ENCODE measurements around the gene SPAAR.

Gene SPAAR

DNA sequence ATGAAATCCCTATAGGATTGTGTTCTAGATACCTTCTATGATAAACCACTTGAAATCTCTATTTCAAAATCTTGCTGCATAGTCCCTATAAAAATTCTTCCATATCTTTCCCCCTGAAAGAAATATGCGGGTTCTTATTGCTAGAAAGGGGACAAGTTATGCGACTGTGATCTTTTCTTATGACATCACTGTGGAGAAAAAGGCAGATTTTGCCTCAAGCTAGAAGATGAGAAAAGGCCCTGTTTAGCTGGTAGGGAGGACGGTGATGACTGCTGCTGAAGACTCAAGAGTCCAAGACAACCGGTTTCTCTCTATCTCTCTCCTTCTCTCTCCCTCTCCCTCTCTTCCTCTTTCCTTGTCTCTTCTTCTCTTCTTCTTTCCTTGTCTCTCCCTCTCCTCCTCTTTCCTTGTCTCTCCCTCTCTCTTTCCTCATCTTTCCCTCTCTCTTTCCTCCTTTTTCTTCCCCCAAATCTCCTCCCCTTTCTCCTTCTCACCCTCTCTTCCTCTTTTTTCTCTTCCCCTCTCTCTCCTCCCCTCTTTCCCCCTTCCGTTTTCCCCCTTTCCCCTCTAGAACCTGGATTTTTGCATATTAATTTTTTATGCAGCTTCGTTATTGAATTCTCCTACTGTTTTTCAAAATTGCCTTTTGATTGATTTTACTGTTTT is 43.4 kb downstream of the SPAAR start:
- Histone ChIP-seq H3K9me2 (replicated peaks; ENCODE audit: low read depth, low read length) (no peaks in the 10 kb centered on the region), H3K4me3 (ENCODE audit: low read length, poor library complexity, severe bottlenecking) (no peak overlapping the region), H3K4me2 (ENCODE audit: low read depth, low read length, poor library complexity, severe bottlenecking) (no peak overlapping the region), H3K36me3 (ENCODE audit: insufficient read depth, low read length) (no peaks in the 10 kb centered on the region), H3K9me3 (ENCODE audit: insufficient read depth, low read depth, low read length) (no peaks in the 10 kb centered on the region), H4K20me1 (ENCODE audit: insufficient read depth, low read length, poor library complexity, severe bottlenecking) (no peaks in the 10 kb centered on the region), H3K27me3 (ENCODE audit: insufficient read depth, low read length, poor library complexity, severe bottlenecking) (no peaks in the 10 kb centered on the region), H3K79me2 (ENCODE audit: insufficient read depth, low read length) (no peaks in the 10 kb centered on the region), H3F3A (ENCODE audit: low read depth) (no peaks in the 10 kb centered on the region), H3K9ac (ENCODE audit: low read depth, low read length, poor library complexity, severe bottlenecking) (no peak overlapping the region), H3K4me1 (ENCODE audit: insufficient read depth, low read length, poor library complexity, severe bottlenecking) (peaks cover 11% of the 10 kb centered on the region), H2AFZ (ENCODE audit: low read length) (no peak overlapping the region)
- no peak for TF ChIP-seq EZH2phosphoT487 (IDR thresholded peaks at IDR 0.05; ENCODE audit: borderline replicate concordance)
- TF ChIP-seq, protein P1, sequence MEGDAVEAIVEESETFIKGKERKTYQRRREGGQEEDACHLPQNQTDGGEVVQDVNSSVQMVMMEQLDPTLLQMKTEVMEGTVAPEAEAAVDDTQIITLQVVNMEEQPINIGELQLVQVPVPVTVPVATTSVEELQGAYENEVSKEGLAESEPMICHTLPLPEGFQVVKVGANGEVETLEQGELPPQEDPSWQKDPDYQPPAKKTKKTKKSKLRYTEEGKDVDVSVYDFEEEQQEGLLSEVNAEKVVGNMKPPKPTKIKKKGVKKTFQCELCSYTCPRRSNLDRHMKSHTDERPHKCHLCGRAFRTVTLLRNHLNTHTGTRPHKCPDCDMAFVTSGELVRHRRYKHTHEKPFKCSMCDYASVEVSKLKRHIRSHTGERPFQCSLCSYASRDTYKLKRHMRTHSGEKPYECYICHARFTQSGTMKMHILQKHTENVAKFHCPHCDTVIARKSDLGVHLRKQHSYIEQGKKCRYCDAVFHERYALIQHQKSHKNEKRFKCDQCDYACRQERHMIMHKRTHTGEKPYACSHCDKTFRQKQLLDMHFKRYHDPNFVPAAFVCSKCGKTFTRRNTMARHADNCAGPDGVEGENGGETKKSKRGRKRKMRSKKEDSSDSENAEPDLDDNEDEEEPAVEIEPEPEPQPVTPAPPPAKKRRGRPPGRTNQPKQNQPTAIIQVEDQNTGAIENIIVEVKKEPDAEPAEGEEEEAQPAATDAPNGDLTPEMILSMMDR (conservative IDR thresholded peaks at IDR 0.05; ENCODE audit: low read length), result no peak

DNA sequence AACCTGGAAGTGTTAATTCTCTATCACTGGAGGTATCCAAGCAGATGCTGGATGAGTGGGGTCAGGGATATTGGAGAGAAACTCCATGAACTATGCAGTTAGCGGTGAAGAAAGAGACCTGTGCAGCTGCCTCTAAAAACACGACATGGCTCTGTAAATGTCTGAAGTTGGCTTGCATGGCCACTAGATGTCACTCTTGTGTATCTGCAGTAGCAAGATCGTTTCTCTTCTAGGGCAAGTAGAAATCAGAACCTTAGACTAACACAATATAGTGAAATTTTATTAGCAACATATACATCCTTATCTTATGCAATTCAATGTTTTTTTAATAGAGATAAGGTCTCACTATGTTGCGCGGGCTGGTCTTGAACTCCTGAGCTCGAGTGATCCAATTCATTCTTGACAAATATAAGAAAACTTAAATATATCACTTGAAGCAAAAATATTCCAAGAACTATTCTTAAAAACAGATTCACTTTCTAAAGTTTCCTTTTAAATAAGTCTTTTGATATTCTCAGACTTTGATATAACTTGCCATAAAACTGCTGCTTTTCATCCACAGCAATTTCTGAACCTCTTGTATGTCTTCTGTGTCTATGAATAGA is 45.8 kb downstream of the SPAAR start:
- no peak overlapping the region for H3K4me3 ChIP-seq (ENCODE audit: low read length, poor library complexity, severe bottlenecking)
- H2AFZ ChIP-seq (ENCODE audit: low read length), result peak overlapping the region; percentile 26; the same call in 1 of the 2 replicates

DNA sequence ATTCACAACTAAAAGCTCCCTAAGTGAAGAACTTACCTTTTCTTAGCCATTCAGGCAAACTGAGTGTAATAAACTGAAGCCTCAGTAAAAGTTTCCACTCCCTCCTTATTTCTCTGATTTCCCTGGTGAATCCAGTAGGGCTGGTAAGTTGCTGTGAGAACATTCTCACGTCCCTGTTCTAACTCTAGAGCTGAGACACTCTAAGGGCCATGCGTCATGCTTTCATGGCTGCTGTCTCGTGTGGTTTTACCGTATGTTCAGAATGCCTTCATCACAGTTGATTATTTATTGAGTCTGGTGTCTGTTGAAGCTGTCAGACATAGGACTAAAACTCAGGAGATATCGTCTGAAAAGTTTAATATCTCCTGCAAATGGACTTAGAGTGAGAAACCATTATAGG is 47.4 kb downstream of the SPAAR start:
- no peak overlapping the region for H3K4me3 ChIP-seq (ENCODE audit: low read length, poor library complexity, severe bottlenecking)
- H3K27me3 ChIP-seq (ENCODE audit: insufficient read depth, low read length, poor library complexity, severe bottlenecking), result no peaks in the 10 kb centered on the region
- H3K79me2 ChIP-seq (ENCODE audit: insufficient read depth, low read length), result no peaks in the 10 kb centered on the region
- H4K20me1 ChIP-seq (ENCODE audit: insufficient read depth, low read length, poor library complexity, severe bottlenecking), result no peaks in the 10 kb centered on the region
- no peaks in the 10 kb centered on the region for H3K9me3 ChIP-seq (ENCODE audit: insufficient read depth, low read depth, low read length)
- H3K4me1 ChIP-seq (ENCODE audit: insufficient read depth, low read length, poor library complexity, severe bottlenecking), result no peaks in the 10 kb centered on the region
- no peak overlapping the region for H3K9ac ChIP-seq (ENCODE audit: low read depth, low read length, poor library complexity, severe bottlenecking)
- H3K4me2 ChIP-seq (ENCODE audit: low read depth, low read length, poor library complexity, severe bottlenecking), result no peak overlapping the region
- H3K36me3 ChIP-seq (ENCODE audit: insufficient read depth, low read length), result no peaks in the 10 kb centered on the region
- TF ChIP-seq, protein P1 (conservative IDR thresholded peaks at IDR 0.05; ENCODE audit: low read length), result no peak
- TF ChIP-seq EZH2phosphoT487 (IDR thresholded peaks at IDR 0.05; ENCODE audit: borderline replicate concordance), result no peak
- H2AFZ ChIP-seq (ENCODE audit: low read length), result no peak overlapping the region
- H3K9me2 ChIP-seq (replicated peaks; ENCODE audit: low read depth, low read length), result no peaks in the 10 kb centered on the region
- no peaks in the 10 kb centered on the region for H3F3A ChIP-seq (ENCODE audit: low read depth)

More for the DNA sequence above, 45.8 kb downstream of the SPAAR start:
- H4K20me1 ChIP-seq (ENCODE audit: insufficient read depth, low read length, poor library complexity, severe bottlenecking), result no peaks in the 10 kb centered on the region
- H3K9me3 ChIP-seq (ENCODE audit: insufficient read depth, low read depth, low read length), result no peaks in the 10 kb centered on the region
- no peaks in the 10 kb centered on the region for H3K36me3 ChIP-seq (ENCODE audit: insufficient read depth, low read length)
- TF ChIP-seq EZH2phosphoT487 (IDR thresholded peaks at IDR 0.05; ENCODE audit: borderline replicate concordance), result no peak
- TF ChIP-seq, protein P1 (conservative IDR thresholded peaks at IDR 0.05; ENCODE audit: low read length), result peak; percentile 88
- no peaks in the 10 kb centered on the region for H3K9me2 ChIP-seq (replicated peaks; ENCODE audit: low read depth, low read length)
- H3K79me2 ChIP-seq (ENCODE audit: insufficient read depth, low read length), result no peaks in the 10 kb centered on the region
- no peak overlapping the region for H3K4me2 ChIP-seq (ENCODE audit: low read depth, low read length, poor library complexity, severe bottlenecking)
- no peaks in the 10 kb centered on the region for H3F3A ChIP-seq (ENCODE audit: low read depth)
- no peak overlapping the region for H3K9ac ChIP-seq (ENCODE audit: low read depth, low read length, poor library complexity, severe bottlenecking)
- H3K4me1 ChIP-seq (ENCODE audit: insufficient read depth, low read length, poor library complexity, severe bottlenecking), result no peaks in the 10 kb centered on the region
- no peaks in the 10 kb centered on the region for H3K27me3 ChIP-seq (ENCODE audit: insufficient read depth, low read length, poor library complexity, severe bottlenecking)

Measured in Loucy (cell line).